Epithelial cell of esophagus (primary cell): ENCODE measurements around the gene ZNF616.

Experiments used
- DNase-seq: peaks from one replicate; pipeline ENCODE4 v3.0.0; 2010; ENCODE audit warnings: low read depth
- H3K4me3 ChIP-seq: 2 replicates; pipeline ENCODE4 v1.5.1; 2011; ENCODE audit warnings: mild to moderate bottlenecking, low read length, control low read depth
- TF ChIP-seq, protein P1 (sequence below): IDR thresholded peaks from 2 replicates; pipeline ENCODE4 v1.5.1; 2011; ENCODE audit warnings: low read depth, mild to moderate bottlenecking, low read length, control low read depth, inconsistent platforms; ENCODE audit not compliant: insufficient read depth; ENCODE audit errors: missing control alignments

The ZNF616 gene

DNA sequence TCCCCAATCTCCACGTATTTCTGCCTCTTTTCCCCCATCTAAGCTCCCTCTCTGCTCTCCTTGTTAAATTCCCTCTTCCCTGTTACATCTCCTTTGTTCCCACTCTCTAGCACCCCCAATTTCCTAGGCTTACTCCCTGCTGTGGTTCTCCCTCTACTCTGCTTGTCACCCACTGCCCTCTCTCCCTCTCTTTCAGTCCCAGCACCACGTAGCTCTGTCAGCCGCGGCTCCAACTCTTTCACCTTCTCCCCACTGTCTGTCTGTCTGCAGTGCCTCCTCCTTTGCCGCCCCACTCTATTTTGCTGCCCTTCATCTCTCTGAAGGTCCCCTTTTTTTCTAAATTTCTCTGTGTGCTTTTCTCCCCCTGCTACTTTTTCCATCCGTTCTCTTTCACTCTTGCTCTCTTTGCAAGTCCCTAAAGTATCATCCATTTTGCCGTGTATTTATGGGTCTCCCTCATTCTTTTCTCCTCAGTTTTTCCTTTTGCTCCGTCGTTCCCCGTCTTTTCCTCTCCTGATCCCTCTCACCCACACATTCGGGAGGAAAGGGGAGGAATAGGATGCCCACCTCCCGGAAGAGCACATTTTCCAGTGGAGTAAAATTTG lies 45.1 kb downstream of the ZNF616 start:
- DNase-seq = no peak
- peak overlapping the region; percentile 100 for H3K4me3 ChIP-seq
- TF ChIP-seq, protein P1, sequence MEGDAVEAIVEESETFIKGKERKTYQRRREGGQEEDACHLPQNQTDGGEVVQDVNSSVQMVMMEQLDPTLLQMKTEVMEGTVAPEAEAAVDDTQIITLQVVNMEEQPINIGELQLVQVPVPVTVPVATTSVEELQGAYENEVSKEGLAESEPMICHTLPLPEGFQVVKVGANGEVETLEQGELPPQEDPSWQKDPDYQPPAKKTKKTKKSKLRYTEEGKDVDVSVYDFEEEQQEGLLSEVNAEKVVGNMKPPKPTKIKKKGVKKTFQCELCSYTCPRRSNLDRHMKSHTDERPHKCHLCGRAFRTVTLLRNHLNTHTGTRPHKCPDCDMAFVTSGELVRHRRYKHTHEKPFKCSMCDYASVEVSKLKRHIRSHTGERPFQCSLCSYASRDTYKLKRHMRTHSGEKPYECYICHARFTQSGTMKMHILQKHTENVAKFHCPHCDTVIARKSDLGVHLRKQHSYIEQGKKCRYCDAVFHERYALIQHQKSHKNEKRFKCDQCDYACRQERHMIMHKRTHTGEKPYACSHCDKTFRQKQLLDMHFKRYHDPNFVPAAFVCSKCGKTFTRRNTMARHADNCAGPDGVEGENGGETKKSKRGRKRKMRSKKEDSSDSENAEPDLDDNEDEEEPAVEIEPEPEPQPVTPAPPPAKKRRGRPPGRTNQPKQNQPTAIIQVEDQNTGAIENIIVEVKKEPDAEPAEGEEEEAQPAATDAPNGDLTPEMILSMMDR = no peak

DNA sequence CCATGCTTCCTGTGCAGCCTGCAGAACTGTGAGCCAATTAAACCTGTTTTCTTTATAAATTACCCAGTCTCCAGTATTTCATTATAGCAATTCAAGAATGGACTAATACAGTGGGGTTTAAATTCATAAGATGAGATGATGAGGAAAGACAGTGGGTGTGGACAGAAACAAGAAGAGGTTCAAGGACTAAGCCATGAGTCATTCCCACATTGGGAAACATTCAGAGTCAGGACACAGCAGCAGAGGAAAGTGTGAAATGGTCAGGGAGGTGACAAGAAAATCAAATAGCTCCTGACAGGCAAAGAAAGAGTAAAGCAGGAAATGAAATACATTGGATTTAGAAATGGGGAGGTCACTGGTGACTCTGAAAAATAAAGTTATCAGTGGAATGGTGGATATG lies 53.3 kb downstream of the ZNF616 start:
- TF ChIP-seq, protein P1 = no peak
- H3K4me3 ChIP-seq = no peak overlapping the region
- peak; percentile 85 for DNase-seq

DNA sequence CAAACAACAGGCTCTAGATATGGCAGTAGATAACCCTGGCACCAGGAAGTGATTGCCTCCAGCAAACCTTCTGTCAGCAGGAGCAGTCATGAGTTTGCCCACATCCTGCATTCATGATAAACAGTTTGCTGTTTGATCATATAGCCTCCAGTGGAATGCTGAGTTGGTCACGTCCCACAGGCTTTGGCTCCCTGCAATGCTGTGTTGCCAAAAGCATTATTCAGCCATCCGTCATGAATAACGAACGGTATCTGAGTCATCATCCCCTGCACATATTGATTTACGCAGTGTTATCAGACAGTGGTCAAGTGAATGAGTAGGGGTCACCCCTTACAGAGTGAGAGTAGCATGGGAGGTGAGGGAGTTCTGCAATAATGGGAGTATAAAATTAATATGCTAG lies 69.2 kb downstream of the ZNF616 start:
- TF ChIP-seq, protein P1 = no peak
- H3K4me3 ChIP-seq = no peak overlapping the region
- peak; percentile 87 for DNase-seq

DNA sequence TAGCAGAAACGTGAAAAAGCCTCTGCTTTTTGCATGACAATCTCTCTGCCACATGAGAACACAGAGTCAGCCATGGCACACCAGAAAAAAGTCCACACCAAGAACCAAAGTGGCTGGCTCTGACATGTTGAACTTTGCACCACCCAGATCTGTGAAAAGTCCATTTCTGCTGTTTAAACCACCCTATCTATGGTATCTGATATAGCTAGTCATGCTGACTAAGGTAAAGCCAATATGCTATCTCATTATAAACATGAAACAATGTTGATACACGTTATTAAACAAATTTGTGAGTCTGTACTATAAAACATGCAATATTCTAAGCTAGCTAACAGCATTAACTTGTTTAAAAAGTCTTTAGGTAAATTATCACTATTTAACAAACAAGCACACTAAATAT lies 70.1 kb downstream of the ZNF616 start:
- no peak overlapping the region for H3K4me3 ChIP-seq
- no peak for DNase-seq
- TF ChIP-seq, protein P1 = no peak

DNA sequence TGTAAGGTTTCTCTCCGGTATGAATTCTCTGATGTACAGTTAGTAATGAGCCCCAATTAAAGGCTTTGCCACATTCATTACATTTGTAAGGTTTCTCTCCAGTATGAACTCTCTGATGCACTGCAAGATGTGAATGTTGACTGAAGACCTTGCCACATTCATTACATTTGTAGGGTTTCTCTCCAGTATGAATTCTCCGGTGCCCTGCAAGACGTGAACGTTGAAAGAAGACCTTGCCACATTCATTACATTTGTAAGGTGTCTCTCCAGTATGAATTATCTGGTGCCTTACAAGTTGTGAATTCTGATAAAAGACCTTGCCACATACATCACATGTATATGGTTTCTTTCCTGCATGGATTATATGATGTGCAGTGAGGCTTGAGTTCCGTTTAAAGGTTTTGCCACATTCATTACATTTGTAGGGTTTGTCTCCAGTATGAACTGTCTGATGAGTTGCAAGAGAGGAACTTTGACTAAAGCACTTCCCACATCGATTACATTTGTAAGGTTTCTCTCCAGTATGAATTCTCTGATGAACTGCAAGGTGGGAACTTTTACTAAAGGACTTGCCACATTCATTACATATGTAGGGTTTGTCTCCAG lies 73.4 kb downstream of the ZNF616 start:
- no peak for DNase-seq
- TF ChIP-seq, protein P1 = no peak
- no peak overlapping the region for H3K4me3 ChIP-seq

DNA sequence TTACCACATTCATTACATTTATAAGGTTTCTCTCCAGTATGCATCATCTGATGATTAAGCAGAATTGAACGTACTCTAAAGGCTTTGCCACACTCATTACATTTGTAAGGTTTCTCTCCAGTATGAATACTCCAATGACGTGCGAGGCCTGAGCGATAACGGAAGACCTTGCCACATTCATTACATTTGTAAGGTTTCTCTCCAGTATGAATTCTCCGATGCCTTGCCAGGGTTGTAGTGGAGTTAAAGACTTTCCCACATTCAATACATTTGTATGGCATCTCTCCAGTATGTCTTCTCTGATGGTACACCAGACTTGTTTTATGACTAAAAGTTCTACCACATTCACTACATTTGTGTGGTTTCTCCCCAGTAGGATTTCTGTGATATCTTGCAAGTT lies 74.3 kb downstream of the ZNF616 start:
- TF ChIP-seq, protein P1 = no peak
- H3K4me3 ChIP-seq = no peak overlapping the region
- no peak for DNase-seq
